ENCODE measurements around the gene HNRNPA3. TPM values are rescaled to one million over a fixed set of nuclear protein-coding genes. Genes with fewer than 3 reads are reported as not detected.
A peak's percentile ranks its signal among the peaks of the same experiment; 100 is the strongest.

HNRNPA3 gene
- total and polyA plus RNA-seq, 2 of the 13 experiments (the other 11 are each of a cell fraction or from before 2014, with no cell fraction given): 73.3 to 97.7 TPM

DNA sequence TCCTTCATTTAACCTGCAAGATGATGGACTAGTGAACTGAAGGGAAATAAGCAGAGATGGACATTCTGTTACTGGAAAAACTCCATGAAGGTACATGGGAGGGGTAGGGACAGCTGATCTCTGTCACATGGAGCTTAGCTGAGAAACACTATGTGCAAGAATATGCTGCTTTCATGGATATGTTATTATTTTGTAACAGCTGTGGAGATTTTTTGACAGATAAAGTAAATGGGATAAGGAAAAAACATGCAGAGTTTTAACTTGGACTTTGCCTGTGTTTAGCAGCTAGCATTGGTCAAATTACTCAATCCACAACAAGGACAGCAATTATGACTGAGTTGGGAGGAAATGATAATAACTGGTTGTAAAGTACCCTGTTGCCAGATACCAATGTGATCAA, 28.7 kb upstream of the HNRNPA3 start (continued):
- TF ChIP-seq SOX13 (IDR thresholded peaks at IDR 0.05) (no peak), SOX13 (CRISPR knock-in tag; conservative IDR thresholded peaks at IDR 0.05 in 1 of 2, IDR thresholded peaks at IDR 0.05 in 1 of 2) (peak in 1 of 2 experiments; percentile 20; a peak in 1 of 4 replicates), POLR2AphosphoS2 (IDR thresholded peaks at IDR 0.05; ENCODE audit: low read depth, low read length) (no peak), DR1 (CRISPR knock-in tag; IDR thresholded peaks at IDR 0.05) (no peak), HNF4G (IDR thresholded peaks at IDR 0.05; ENCODE audit: borderline replicate concordance, low read depth, low read length) (peak; percentile 58; the same call in 1 of the 2 replicates), HNF4G (CRISPR knock-in tag; IDR thresholded peaks at IDR 0.05; ENCODE audit: borderline replicate concordance, low read depth) (no peak), ELF3 (CRISPR knock-in tag; IDR thresholded peaks at IDR 0.05) (peak; percentile 46; the same call in 1 of the 2 replicates), MBD4 (IDR thresholded peaks at IDR 0.05; ENCODE audit: borderline replicate concordance, low read length) (no peak), SCMH1 (CRISPR knock-in tag; IDR thresholded peaks at IDR 0.05; ENCODE audit: borderline replicate concordance) (no peak), ZNF781 (CRISPR knock-in tag; IDR thresholded peaks at IDR 0.05; ENCODE audit: borderline replicate concordance, not compliant biosample characterization) (no peak), THAP11 (CRISPR knock-in tag; IDR thresholded peaks at IDR 0.05) (peak; percentile 35; the same call in 1 of the 2 replicates), ZFY (CRISPR knock-in tag; IDR thresholded peaks at IDR 0.05) (no peak), ZNF598 (CRISPR knock-in tag; IDR thresholded peaks at IDR 0.05; ENCODE audit: borderline replicate concordance) (no peak), ZNF605 (CRISPR knock-in tag; IDR thresholded peaks at IDR 0.05) (no peak), KLF6 (CRISPR knock-in tag; IDR thresholded peaks at IDR 0.05) (no peak), MIER3 (CRISPR knock-in tag; IDR thresholded peaks at IDR 0.05; ENCODE audit: borderline replicate concordance) (no peak), HNRNPL (IDR thresholded peaks at IDR 0.05; ENCODE audit: low read depth, low read length) (no peak), GATAD2A (CRISPR knock-in tag; IDR thresholded peaks at IDR 0.05) (peak; percentile 77), RAD51 (IDR thresholded peaks at IDR 0.05; ENCODE audit: borderline replicate concordance) (no peak), SMC3 (IDR thresholded peaks at IDR 0.05; ENCODE audit: low read length) (no peak)
- TF ChIP-seq, protein P1, sequence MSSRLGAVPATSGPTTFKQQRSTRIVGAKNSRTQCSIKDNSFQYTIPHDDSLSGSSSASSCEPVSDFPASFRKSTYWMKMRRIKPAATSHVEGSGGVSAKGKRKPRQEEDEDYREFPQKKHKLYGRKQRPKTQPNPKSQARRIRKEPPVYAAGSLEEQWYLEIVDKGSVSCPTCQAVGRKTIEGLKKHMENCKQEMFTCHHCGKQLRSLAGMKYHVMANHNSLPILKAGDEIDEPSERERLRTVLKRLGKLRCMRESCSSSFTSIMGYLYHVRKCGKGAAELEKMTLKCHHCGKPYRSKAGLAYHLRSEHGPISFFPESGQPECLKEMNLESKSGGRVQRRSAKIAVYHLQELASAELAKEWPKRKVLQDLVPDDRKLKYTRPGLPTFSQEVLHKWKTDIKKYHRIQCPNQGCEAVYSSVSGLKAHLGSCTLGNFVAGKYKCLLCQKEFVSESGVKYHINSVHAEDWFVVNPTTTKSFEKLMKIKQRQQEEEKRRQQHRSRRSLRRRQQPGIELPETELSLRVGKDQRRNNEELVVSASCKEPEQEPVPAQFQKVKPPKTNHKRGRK (CRISPR knock-in tag; IDR thresholded peaks at IDR 0.05): no peak
- TF ChIP-seq, protein P2, sequence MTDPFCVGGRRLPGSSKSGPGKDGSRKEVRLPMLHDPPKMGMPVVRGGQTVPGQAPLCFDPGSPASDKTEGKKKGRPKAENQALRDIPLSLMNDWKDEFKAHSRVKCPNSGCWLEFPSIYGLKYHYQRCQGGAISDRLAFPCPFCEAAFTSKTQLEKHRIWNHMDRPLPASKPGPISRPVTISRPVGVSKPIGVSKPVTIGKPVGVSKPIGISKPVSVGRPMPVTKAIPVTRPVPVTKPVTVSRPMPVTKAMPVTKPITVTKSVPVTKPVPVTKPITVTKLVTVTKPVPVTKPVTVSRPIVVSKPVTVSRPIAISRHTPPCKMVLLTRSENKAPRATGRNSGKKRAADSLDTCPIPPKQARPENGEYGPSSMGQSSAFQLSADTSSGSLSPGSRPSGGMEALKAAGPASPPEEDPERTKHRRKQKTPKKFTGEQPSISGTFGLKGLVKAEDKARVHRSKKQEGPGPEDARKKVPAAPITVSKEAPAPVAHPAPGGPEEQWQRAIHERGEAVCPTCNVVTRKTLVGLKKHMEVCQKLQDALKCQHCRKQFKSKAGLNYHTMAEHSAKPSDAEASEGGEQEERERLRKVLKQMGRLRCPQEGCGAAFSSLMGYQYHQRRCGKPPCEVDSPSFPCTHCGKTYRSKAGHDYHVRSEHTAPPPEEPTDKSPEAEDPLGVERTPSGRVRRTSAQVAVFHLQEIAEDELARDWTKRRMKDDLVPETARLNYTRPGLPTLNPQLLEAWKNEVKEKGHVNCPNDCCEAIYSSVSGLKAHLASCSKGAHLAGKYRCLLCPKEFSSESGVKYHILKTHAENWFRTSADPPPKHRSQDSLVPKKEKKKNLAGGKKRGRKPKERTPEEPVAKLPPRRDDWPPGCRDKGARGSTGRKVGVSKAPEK (CRISPR knock-in tag; IDR thresholded peaks at IDR 0.05; ENCODE audit: borderline replicate concordance): no peak
- TF ChIP-seq, protein P3, sequence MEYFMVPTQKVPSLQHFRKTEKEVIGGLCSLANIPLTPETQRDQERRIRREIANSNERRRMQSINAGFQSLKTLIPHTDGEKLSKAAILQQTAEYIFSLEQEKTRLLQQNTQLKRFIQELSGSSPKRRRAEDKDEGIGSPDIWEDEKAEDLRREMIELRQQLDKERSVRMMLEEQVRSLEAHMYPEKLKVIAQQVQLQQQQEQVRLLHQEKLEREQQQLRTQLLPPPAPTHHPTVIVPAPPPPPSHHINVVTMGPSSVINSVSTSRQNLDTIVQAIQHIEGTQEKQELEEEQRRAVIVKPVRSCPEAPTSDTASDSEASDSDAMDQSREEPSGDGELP (IDR thresholded peaks at IDR 0.05; ENCODE audit: borderline replicate concordance, low read depth): peak; percentile 84
- TF ChIP-seq, protein P4, sequence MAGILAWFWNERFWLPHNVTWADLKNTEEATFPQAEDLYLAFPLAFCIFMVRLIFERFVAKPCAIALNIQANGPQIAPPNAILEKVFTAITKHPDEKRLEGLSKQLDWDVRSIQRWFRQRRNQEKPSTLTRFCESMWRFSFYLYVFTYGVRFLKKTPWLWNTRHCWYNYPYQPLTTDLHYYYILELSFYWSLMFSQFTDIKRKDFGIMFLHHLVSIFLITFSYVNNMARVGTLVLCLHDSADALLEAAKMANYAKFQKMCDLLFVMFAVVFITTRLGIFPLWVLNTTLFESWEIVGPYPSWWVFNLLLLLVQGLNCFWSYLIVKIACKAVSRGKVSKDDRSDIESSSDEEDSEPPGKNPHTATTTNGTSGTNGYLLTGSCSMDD (CRISPR knock-in tag; IDR thresholded peaks at IDR 0.05): no peak
- TF ChIP-seq, protein P5, sequence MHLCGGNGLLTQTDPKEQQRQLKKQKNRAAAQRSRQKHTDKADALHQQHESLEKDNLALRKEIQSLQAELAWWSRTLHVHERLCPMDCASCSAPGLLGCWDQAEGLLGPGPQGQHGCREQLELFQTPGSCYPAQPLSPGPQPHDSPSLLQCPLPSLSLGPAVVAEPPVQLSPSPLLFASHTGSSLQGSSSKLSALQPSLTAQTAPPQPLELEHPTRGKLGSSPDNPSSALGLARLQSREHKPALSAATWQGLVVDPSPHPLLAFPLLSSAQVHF (CRISPR knock-in tag; IDR thresholded peaks at IDR 0.05): no peak

Data from HepG2 (cell line).